SK-N-MC (cell line): ENCODE results near the gene GPR141.

Source experiments
- EZH2 ChIP-seq: fragments of 200-600 bp; sonication (generic); IDR thresholded peaks from one replicate; pipeline ENCODE4 v1.6.1; 2017; ENCODE audit warnings: antibody characterized with exemption
- POLR2AphosphoS5 ChIP-seq: IDR thresholded peaks from 2 replicates; pipeline ENCODE4 v1.6.1; 2012; ENCODE audit warnings: mild to moderate bottlenecking, low read depth, low read length, borderline replicate concordance

DNA sequence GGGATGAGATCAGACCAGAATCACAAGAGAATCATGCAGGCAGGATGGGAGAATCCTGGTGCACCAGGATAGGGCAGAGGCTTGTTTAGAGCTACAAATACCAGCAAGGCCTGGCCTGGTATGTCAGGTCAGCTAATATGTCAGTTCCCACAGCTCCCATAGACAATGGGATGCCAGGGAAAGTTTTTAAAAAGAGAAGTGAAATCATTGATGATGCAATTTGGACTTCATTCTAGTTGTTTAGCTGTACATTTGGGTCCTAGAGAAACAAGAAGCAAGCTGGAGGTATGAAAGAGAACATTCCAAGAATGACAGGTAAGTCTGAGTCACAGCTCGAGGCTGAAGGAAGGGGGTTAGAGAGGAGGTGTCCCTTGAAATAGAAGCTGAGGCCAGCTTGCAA is 45.2 kb downstream of the GPR141 start:
- TF ChIP-seq POLR2AphosphoS5, result no peak
- no peak for TF ChIP-seq EZH2
